COLO668 (cell line): Measurements from ENCODE around the gene KLHL10.
"Not testable (repeated sequence)": the region's sequence is repeated elsewhere in the genome, so short reads cannot be mapped to it uniquely, and the experiment has no call there.

Source experiments
- DNase-seq: peaks from one replicate; lab custom pipeline; 2025; ENCODE audit not compliant: unreplicated experiment; lab: John Stamatoyannopoulos, UW

Gene KLHL10

GRCh38 chr17:41813152-41813680 is 24.4 kb upstream of the KLHL10 start:
- no peak for DNase-seq

- no peak for DNase-seq
These were observed 23.9 kb upstream of the KLHL10 start for GRCh38 chr17:41813699-41814124.

GRCh38 chr17:41814195-41814594 is 23.4 kb upstream of the KLHL10 start:
- no peak for DNase-seq

- DNase-seq: no peak
These were observed 20.8 kb upstream of the KLHL10 start for GRCh38 chr17:41816637-41817320.

GRCh38 chr17:41818024-41818423 is 19.6 kb upstream of the KLHL10 start:
- DNase-seq: no peak

GRCh38 chr17:41821776-41822175 is 15.8 kb upstream of the KLHL10 start:
- no peak for DNase-seq

GRCh38 chr17:41822216-41823140 is 15.1 kb upstream of the KLHL10 start:
- DNase-seq: no peak

- DNase-seq: no peak
These were observed 14.5 kb upstream of the KLHL10 start for GRCh38 chr17:41823141-41823524.

GRCh38 chr17:41823580-41823979 is 14.0 kb upstream of the KLHL10 start:
- no peak for DNase-seq

- DNase-seq: no peak
These were observed 13.5 kb upstream of the KLHL10 start for GRCh38 chr17:41824086-41824485.

- DNase-seq: no peak
These were observed 12.3 kb upstream of the KLHL10 start for GRCh38 chr17:41825175-41825845.

- not testable (repeated sequence) for DNase-seq
These were observed 7.7 kb upstream of the KLHL10 start for GRCh38 chr17:41829961-41830360.

- DNase-seq: no peak
These were observed 2.3 kb upstream of the KLHL10 start for GRCh38 chr17:41835214-41835799.

GRCh38 chr17:41835800-41836549 is 1.6 kb upstream of the KLHL10 start, which contains the start of gene NT5C3B:
Gene NT5C3B (minus strand): TSS chr17:41836232. CDS start chr17:41836193, 39 bp downstream.
- no peak for DNase-seq

- no peak for DNase-seq
These were observed 952 bp upstream of the KLHL10 start for GRCh38 chr17:41836550-41837196.

- not testable (repeated sequence) for DNase-seq
These were observed 1.8 kb downstream of the KLHL10 start for GRCh38 chr17:41839448-41839847.

- DNase-seq: not testable (repeated sequence)
These were observed 3.2 kb downstream of the KLHL10 start for GRCh38 chr17:41840781-41841180.

- no peak for DNase-seq
These were observed 7.3 kb downstream of the KLHL10 start for GRCh38 chr17:41844971-41845370.

GRCh38 chr17:41848788-41849187 is 11.2 kb downstream of the KLHL10 start:
- DNase-seq: no peak
